AML-193 (cell line): ENCODE measurements around the gene SMURF2.
"Not testable (repeated sequence)": the region's sequence is repeated elsewhere in the genome, so short reads cannot be mapped to it uniquely, and the experiment has no call there.

ENCODE experiments used
- DNase-seq, 2 experiments: peaks; one replicate each; lab custom pipeline; 2025; lab: John Stamatoyannopoulos, UW

Gene SMURF2

GRCh38 chr17:64661976-64662773 is at the start of gene SMURF2:
Gene SMURF2 (minus strand): TSS chr17:64662307. CDS start chr17:64661880, 427 bp downstream.
- peak; percentile 59 to 75 for DNase-seq

DNA sequence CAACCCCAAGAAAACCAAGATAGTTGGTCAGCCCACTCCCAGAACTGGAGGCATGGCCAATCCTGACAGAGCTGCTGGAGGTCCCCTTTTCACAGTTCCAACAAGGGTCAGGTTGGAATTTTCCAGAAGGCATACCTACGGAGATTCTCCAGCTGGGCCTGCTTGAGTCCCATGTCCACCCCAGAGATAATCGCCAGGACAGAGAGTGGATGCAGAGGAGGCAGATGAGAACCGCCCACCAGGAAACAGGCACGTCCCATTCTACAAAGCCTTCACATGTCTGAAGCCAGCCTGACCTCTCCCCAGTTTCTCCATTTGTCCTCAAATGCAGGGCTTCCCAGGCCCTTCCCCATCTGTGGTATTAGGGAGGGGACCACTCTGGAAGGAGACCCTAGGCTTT is 47.4 kb upstream of the SMURF2 start:
- no peak for DNase-seq

DNA sequence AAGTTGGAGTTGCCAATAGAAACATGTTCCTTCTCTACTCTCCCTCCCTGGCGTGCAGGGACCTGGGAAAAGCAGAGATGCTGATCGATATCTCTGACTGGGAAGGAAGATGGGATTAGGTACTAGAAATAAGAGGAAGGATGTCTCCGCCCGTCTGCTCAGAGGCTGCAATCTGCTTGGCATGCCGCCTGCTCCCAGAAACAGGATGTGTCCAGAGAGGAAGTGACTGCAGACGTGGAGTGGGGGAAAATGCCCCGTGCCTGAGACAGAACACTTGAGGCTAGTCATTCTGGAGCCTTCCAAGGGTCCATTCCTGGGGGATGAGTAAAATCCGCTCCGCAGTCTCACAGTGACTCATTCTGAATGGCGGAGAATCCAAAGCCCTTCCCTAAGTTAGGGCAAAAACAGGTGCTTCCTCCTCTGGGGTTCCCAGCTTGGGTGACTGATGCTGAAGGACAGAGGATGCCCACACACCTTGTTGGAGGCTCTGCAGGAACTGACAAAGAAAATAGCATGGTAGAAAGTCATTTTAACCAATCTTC is 45.0 kb upstream of the SMURF2 start:
- DNase-seq, result peak; percentile 84 to 89

DNA sequence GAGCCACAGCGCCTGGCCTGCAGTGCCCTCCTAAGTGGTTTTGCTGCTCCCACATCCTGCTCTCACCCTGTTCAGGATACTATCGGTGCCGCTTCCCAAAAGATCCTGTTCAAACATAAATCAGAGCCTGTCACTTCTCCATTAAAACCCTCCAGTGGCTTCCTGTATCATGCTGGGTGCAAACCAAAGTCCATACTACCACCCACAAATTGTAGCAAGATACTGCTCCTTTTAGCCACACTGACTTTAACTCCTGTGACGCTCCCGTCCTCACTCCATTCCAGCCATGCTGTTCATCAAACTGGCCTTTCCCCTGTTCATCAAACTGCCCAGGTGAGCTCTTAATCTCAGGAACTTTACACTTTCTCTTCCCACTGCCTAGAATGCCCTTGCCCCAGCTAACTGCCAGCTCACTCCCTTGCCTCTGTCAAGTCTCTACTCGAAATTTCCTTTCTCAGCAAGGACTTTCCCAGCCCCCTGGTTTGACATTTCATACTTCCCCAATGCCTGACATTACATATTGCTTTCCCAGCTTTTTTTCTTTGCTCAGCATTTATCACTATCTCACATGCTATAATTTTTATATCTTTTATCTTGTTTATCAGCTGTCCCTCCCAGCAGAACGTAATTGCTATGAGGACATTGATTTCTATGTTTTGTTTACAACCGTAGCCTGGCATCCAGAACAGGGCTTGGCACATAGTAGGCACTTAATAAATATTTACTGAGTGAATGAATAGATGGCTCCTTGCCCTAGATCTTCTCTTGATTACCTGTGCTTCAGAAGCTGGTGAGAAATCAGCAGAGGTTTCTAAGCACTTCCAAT is 44.3 kb upstream of the SMURF2 start:
- no peak for DNase-seq

DNA sequence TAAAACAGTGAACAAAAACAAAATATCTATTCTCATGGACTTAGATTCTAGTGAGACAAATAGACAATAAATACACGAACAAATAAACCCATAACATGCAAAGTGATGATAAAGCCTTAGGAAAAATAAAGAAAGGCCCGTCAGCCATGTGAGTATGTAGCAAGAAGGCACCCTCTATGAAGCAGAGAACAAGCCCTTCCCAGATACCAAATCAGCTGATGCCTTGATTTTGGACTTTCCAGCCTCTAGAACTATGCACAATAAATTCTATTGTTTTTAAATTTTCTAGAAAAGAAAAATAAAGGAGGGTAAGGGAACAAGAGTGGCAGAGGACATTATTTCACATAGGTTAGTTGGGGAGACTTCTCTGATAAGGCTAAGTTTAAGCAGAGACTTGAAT is 40.7 kb upstream of the SMURF2 start:
- no peak for DNase-seq

DNA sequence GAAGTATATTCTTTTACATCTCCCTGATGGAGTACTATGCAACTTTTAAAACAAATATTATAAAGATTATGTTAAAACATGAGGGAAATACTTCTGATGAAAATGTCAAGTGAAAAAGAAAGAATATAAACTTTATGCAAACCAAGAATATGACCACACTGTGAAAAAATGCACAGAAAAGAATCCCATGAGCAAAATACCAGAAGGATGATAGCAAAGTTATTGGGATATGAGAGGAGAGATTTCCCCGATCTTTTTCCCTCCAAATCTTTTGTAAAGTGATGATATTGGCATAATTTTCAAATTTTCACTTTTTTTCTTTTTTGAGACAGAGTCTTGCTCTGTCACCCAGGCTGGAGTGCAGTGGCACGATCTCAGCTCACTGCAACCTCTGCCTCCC is 36.6 kb upstream of the SMURF2 start:
- DNase-seq, result no peak

- DNase-seq, result peak; percentile 17 to 24
Observed at GRCh38 chr17:64694207-64694606, 32.1 kb upstream of the SMURF2 start.

DNA sequence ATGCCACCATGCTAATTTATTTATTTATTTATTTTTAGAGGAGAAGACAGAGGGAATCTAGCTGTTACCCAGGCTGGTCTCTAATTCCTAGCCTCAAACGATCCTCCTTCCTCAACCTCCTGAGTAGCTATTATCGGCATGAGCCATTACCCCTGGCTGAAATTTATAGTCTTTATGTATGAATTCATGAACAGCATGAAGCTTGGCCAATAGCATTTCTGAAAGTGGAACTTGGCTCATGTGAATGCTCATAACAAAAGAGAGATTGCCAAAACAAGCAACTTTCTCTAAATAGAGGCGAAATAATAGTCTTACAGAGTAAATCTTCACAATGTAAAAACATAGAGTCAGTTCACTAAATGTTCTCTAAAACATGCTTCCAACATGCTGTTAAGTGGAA is 30.1 kb upstream of the SMURF2 start:
- DNase-seq, result no peak

DNA sequence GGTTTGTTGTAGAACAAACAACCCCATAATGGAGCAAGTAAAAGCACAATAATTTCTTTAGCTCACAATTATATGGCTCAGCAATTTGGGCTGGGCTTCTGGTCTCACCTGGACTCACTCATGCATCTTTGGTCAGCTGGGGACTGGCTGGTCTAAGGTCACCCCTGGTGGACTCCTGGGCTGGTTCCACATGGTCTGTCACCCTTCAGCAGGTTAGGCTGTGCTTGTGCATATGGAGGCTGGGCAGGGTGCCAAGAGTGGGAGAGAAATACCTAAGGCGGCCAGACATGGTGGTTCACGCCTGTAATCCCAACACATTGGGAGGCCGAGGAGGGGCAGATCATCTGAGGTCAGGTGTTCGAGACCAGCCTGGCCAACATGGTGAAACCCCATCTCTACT is 27.0 kb upstream of the SMURF2 start:
- no peak for DNase-seq

- DNase-seq, result no peak
Observed at GRCh38 chr17:64688481-64688880, 26.4 kb upstream of the SMURF2 start.

DNA sequence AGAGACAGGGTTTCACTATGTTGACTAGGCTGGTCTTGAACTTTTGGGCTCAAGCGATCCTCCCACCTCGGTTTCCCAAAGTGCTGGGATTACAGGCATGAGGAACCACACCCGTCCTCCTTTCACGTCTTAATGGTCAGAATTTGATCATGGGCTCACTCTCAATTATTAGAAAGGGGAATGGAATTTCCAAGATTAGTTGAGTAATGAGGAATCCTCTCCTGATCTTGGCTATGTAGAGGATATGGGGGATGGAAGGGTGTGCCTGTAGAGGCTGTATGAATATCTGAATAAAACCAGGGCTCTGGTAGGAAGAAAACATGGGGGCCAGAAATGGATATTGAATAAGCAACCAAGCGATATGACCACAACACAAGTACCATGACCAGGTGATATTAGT is 25.9 kb upstream of the SMURF2 start:
- DNase-seq, result no peak

- no peak for DNase-seq
Observed at GRCh38 chr17:64687376-64687775, 25.3 kb upstream of the SMURF2 start.

DNA sequence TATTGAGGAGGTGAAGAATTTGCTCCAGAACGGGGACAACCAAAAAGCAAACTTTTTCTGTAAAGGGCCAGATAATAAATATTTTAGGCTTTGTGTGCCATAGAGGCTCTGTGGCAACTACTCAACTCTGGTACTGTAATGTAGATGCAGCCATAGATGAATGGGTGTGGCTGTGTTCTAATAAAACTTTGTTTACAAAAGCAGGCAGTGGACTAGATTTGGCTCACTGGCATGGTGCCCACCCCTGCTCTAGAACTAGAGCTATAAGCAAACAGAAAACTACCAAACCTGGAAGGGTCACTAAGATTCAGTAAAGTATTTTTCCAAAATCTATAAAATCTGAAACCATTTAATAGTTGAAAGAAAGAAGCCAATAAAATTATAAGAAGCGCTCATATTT is 24.6 kb upstream of the SMURF2 start:
- no peak for DNase-seq

GRCh38 chr17:64685705-64686104 is 23.6 kb upstream of the SMURF2 start:
- DNase-seq, result no peak

- DNase-seq, result no peak
Observed at GRCh38 chr17:64683796-64684195, 21.7 kb upstream of the SMURF2 start.

DNA sequence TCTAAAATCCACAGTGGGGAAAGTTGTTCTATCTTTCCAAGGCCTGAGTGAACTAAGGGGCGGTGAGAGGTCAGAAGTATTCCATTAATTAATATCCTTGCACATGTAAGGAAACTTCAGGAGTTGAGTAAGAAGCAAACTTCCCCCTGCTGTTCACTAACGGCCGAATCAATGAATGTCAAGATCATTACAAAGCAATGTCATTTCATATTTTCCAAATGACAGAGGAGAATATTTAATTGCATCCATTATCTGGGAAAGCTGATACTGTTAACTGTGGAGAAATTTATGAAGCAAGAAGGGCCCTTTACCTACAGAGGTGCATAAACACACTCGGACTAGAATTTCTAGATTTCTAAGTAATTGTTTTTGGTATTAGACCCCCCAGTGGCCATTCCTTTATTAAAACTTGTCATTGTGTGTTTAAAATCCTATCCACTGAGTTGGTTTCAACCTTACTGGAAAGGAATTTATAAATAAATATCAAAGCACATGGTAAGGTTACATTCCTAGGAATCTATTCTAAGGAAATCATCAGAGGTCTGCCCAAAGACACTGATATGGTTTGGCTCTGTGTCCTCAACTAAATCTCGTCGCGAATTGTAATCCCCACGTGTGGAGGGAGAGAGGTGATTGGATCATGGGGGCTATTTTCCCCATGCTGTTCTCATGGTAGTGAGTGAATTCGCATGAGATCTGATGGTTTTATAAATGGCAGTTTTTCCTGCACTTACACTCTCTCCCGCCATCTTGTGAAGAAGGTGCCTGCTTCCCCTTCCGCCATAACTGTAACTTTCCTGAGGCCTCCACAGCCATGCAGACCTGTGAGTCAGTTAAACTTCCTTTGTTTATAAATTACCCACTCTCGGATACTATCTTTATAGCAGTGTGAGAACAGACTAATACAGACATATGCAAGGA is 20.4 kb upstream of the SMURF2 start:
- no peak for DNase-seq

DNA sequence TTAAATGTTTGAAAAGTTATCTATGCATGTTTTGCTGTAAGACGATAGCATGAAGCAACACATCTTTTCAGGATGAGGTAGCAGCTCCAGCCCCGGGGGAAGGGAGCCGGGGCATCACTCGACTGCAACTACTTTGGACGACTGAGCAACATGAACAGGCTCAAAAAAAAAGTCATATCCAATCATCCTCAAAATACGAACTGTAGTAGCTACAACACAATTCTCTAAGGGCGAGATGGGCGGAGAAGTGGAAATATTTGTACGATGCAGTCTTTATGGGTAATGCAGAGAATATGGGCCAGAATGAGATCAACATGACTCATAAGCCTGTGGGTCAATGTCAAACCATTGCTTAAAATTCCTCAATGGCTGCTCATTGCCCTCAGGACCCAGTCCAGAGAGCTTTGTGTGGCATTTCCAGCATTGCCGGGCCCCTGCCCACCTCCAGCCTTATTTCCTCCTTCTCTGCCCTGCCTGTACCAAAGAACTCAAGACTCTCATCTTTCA is 17.7 kb upstream of the SMURF2 start:
- no peak for DNase-seq

GRCh38 chr17:64676763-64677162 is 14.7 kb upstream of the SMURF2 start:
- no peak for DNase-seq

GRCh38 chr17:64670843-64671590 is 8.9 kb upstream of the SMURF2 start:
- not testable (repeated sequence) for DNase-seq

DNA sequence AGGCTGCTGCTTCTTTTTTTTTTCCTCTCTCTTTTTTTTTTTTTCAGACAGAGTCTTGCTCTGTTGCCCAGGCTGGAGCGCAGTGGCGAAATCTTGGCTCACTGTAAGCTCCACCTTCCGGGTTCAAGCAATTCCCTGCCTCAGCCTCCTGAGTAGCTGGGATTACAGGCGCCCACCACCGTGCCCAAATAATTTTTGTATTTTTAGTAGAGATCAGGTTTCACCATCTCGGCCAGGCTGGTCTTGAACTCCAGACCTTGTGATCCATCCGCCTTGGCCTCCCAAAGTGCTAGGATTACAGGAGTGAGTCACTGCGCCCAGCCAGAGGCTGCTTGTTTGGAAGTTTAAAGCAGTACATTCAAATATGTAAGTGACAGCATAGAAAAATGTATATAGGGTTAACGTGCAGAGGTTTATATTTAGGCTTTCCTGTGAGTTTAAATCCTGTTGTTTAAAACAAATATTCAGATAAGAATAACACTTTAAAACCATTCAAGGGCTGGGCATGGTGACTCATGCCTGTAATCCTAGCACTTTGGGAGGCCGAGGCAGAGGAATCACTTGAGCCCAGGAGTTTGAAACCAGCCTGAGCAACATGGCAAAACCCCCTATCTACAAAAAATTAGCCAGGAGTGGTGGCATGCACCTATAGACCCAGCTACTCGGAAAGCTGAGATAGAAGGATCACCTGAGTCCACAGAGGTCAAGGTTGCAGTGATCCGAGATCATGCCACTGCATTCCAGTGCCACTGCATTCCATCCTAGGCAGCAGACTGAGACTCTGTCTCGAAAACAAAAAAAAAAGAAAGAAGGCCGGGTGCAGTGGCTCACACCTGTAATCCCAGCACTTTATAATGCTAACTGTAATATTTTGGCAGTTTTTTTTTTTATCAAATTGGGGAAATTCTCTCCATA is 6.0 kb upstream of the SMURF2 start:
- not testable (repeated sequence) for DNase-seq
